RWPE1 (cell line): ENCODE measurements around the gene HDAC4.

Experiments used
- CTCF ChIA-PET: fragments of 350-600 bp; sonication (Branson Sonifier 250); formaldehyde crosslinking; extraction: SDS; loops from one replicate; lab custom pipeline; 2021; lab: Yijun Ruan, JAX
- POLR2A ChIA-PET: fragments of 400-600 bp; formaldehyde crosslinking; extraction: SDS; loops from one replicate; lab custom pipeline; 2020; ENCODE audit warnings: antibody characterized with exemption; ENCODE audit not compliant: low non-redundant PET; lab: Yijun Ruan, JAX
- DNase-seq: peaks from one replicate; pipeline ENCODE4 v3.0.0; 2012; ENCODE audit warnings: low spot score
- H3K27ac ChIP-seq: fragments of 450-650 bp; 2 replicates; pipeline ENCODE4 v1.5.1; 2017
- TF ChIP-seq, protein P1 (sequence below): fragments of 450-650 bp; conservative IDR thresholded peaks from 2 replicates; pipeline ENCODE4 v1.5.1; 2017; ENCODE audit warnings: low read depth, mild to moderate bottlenecking

Gene HDAC4

DNA sequence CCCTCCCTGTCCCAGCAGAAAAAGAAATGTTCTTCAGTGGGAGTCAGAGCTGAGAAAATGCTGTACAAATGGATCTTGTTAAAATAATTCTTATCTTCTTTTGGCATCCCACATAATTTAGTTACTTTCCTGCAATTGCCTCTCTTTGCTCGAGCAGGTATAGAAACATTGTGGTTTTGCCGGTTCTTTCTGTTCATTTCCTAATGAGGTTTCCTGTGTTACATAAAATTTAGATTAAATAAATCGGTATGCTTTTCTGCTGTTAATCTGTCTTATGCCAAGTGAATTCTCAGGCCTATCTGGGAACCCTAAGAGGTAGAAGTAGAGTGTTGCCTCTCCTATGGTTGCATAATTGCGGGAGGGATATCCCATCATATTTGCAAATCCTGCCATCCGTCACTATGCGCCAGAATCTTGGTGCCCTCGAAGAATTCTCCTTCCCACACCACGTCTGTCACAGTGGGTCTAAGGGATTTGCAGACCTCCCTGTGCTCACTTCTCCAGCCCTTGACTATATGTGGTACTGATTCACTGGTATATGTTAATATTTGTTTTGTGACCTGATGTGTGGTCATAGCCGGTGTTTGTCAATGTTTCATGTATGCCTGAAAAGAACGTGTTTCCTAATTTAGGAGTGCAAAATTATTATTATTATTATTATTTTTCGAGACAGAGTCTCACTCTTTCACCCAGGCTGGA, 12.2 kb upstream of the HDAC4 start:
- no peak overlapping the region for H3K27ac ChIP-seq
- POLR2A ChIA-PET = no interaction called here

DNA sequence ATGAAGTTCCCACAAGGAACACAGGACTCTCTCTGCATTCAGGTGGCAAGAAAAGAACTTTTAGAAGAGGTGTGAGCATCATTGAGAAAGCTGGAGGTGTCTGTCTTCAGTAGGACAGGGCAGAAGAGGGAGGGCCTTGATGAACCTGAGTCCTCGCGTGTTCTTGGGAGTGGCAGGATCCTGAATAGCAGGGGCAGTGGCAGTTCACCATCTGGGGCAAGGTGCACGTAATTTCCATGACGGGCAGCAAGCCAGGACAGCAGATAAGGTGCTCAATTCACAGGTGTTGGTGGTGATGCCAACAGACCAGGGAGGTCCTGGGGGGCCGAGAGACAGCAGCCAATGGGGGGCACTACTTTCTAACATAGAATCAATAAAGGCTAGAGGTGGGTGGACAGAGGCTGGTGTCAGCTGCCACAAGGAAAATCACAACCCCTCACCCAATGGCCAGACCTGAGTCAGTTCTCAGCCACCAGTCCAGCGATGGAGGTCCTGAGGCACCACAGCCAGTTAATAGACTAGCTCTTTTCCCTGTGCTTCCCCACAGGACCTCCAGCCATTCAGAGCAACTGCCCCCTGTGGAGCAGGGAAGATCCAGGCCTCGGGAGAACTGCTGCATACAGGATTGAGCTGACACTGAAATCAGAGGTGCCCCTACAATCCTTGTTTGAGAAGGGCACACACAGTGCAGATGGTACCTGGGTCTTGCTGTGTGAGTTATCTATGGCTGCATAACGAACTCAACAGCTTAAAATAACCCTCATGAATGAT, 10.9 kb upstream of the HDAC4 start:
- no peak overlapping the region for H3K27ac ChIP-seq
- DNase-seq = no peak
- TF ChIP-seq, protein P1, sequence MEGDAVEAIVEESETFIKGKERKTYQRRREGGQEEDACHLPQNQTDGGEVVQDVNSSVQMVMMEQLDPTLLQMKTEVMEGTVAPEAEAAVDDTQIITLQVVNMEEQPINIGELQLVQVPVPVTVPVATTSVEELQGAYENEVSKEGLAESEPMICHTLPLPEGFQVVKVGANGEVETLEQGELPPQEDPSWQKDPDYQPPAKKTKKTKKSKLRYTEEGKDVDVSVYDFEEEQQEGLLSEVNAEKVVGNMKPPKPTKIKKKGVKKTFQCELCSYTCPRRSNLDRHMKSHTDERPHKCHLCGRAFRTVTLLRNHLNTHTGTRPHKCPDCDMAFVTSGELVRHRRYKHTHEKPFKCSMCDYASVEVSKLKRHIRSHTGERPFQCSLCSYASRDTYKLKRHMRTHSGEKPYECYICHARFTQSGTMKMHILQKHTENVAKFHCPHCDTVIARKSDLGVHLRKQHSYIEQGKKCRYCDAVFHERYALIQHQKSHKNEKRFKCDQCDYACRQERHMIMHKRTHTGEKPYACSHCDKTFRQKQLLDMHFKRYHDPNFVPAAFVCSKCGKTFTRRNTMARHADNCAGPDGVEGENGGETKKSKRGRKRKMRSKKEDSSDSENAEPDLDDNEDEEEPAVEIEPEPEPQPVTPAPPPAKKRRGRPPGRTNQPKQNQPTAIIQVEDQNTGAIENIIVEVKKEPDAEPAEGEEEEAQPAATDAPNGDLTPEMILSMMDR = no peak
- POLR2A ChIA-PET = no interaction called here
- CTCF ChIA-PET = no interaction called here

More for the DNA sequence above, 12.2 kb upstream of the HDAC4 start:
- TF ChIP-seq, protein P1 = no peak
- CTCF ChIA-PET = no interaction called here
- DNase-seq = no peak

DNA sequence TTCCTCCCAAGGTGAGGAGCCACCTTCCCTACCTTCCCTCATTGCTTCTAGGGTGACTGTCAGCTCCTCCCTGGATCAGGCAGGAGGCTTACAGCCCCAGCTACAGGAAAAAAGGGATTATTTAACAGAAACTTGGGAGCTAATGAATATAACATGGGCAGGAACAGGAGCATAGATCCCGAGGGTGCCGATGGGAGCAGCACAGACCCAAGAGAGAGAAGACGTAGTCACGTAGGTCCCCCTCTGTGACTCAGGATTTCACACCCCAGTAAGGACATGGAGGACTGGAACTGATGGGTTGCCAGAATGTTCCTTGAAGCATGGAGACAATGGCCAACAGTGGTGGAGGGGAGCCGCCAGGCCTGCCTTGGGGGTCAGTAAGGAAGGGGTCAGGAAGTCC, 10.3 kb upstream of the HDAC4 start:
- TF ChIP-seq, protein P1 = no peak
- CTCF ChIA-PET = no interaction called here
- DNase-seq = no peak
- POLR2A ChIA-PET = no interaction called here
- H3K27ac ChIP-seq = no peak overlapping the region

DNA sequence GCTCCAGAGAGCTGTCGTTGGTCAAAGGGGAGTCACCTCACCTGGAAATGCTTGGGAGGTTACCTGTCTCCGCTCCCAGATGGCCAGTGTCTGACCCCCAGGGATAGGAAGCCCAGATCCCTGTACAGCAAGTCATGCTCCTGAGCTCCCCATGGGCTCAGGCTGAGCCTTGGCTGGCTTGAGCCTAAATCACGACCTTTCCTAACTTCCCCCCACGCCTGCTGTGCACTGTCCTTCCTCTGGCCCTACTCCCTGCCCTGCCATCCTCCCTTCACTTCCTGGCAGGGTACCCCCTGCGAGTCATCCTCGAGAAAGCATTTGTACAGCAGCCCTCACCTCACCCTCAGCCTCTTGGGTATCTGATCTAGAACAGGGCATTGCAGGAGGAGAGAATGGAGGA, 9.2 kb upstream of the HDAC4 start:
- DNase-seq = no peak
- TF ChIP-seq, protein P1 = no peak
- POLR2A ChIA-PET = no interaction called here
- CTCF ChIA-PET = no interaction called here
- H3K27ac ChIP-seq = no peak overlapping the region

DNA sequence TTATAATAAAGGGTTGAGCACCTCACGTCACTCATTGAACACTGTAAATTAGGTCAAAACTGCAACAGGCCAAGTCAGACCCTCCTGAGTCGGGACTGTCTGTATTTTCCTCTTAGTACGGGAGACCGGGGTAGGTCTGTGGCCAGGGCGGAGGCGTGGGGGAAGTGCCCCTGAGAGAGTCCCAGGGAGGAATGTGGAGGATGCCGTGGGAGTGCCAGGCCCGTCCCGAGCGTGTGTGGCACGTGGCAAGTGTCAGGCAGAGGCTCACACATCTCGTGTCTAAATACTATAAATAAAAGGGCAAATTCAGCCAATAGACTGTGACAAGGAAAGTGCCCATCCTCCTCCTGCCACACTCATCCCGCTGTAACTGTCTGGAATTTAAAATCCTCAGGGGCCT, 6.3 kb upstream of the HDAC4 start:
- H3K27ac ChIP-seq = no peak overlapping the region
- ChIA-PET POLR2A (no interaction called here), CTCF (interaction anchor here (0.7 kb wide), 1 partner anchor 169 kb away, joined by 3 read pairs; no protein-coding TSS in a partner anchor)
- DNase-seq = no peak
- TF ChIP-seq, protein P1 = no peak

DNA sequence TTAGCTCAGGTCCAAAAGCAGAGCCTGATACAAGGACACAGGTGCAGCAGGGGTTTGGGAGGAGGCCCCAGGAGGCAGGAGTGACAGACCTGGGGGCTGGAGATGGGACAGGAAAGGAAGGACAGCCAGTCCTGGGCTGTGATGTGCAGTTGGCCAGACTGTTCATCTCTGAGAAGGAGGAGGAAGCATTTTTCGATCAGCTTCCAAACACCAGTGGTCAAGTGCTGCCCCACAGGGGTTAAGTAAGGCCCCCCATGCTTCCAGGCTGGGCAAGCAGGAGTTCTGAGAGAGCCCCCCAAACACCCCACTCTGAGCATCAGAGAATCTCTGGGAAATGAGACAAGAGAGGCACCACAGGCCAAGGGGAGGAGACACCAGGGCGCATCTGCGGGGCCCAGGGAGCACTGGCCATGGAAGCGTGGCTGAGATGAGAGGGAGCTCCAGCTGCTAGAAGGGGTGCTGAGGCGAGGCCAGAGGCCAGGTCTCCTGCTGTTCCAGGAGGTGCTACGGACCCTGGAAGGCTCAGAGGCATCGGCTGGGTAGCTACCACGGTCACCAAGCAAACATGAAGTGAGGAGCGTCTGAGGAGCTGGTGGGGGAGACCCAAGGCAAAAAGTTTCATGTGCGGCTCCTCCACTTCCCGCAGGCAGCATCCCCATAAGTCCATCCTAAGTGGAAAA, 5.6 kb upstream of the HDAC4 start:
- CTCF ChIA-PET = no interaction called here
- TF ChIP-seq, protein P1 = no peak
- no peak for DNase-seq
- no peak overlapping the region for H3K27ac ChIP-seq
- POLR2A ChIA-PET = no interaction called here
